GM18508 (cell line): Measurements from ENCODE around the gene SLC25A3.
"Not testable (repeated sequence)": the region's sequence is repeated elsewhere in the genome, so short reads cannot be mapped to it uniquely, and the experiment has no call there.

Experiments
- ATAC-seq: cut with Tn5 transposase; IDR thresholded peaks from one replicate; pipeline ENCODE4 v1.9.1; 2021; ENCODE audit warnings: moderate number of reproducible peaks; ENCODE audit not compliant: insufficient read depth, unreplicated experiment

The SLC25A3 gene

GRCh38 chr12:98594050-98594835 lies 757 bp downstream of the SLC25A3 start:
- no peak for ATAC-seq

GRCh38 chr12:98595243-98595988 lies 1.9 kb downstream of the SLC25A3 start:
- ATAC-seq, result no peak

DNA sequence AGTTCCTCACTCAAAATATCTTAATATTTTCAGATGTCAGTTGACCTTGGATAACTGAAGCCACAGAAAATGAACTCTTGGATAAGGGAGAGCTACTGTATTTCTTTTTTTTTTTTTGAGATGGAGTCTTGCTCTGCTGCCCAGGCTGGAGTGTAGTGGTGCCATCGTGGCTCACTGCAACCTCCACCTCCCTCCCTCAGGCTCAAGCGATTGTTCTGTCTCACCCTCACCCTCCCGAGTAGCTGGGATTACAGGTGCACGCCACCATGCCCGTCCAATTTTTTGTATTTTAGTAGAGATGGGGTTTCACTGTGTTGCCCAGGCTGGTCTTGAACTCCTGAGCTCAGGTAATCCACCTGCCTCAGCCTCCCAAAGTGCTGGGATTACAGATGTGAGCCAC lies 3.8 kb downstream of the SLC25A3 start:
- not testable (repeated sequence) for ATAC-seq

GRCh38 chr12:98601924-98602323 lies 8.4 kb downstream of the SLC25A3 start:
- ATAC-seq, result no peak

- ATAC-seq, result no peak
These were observed 13.0 kb downstream of the SLC25A3 start for GRCh38 chr12:98606359-98606988.

DNA sequence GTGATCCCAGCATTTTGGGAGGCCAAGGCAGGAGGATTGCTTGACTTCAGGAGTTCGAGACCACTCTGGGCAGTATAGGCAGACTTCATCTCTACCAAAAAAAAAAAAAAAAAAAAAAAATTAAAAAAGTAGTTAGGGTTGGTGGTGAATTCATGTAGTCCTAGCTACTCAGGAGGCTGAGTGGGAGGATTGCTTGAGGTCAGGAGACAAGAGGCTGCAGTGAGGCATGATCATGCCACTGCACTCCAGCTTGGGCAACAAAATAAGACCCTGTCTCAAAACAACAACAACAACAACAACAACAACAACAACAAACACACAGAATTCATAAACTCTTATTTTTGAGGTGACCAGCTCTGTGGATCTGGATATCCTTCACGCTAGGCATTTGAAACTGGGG lies 17.1 kb downstream of the SLC25A3 start:
- ATAC-seq, result no peak

- ATAC-seq, result peak; percentile 59
These were observed 19.3 kb downstream of the SLC25A3 start for GRCh38 chr12:98612696-98613334.

GRCh38 chr12:98618952-98619351 lies 25.5 kb downstream of the SLC25A3 start:
- no peak for ATAC-seq

DNA sequence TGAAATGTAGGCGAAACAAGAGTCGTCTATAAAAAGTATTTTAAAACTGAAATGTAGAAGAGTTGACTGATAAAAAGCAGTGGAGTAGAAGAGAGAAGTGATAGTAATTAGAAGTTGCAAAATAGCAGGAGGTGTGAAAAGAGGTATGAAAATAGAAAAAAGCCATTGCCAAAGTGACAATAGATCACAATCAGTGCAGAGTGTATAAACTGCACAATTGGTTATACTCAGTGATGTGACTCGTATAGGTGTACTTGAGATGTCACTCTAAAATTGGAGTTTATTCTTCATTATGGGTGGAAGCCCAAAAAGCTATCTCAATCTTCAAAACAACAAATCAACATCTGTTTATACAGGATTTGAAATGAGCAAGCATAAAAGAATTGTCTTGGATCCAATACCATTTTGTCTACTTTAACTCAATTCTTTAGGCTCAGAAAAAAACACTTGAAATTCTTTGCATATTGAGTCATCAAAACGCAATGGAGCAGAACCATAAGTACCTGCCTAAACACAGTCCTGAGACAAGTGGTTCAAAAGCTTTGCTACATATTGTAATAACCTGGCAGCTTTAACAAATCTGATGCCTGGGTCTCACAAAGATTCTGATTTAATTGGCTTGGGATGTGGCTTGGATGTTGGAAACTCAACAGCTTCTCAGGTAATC lies 42.3 kb downstream of the SLC25A3 start:
- ATAC-seq, result peak; percentile 72

DNA sequence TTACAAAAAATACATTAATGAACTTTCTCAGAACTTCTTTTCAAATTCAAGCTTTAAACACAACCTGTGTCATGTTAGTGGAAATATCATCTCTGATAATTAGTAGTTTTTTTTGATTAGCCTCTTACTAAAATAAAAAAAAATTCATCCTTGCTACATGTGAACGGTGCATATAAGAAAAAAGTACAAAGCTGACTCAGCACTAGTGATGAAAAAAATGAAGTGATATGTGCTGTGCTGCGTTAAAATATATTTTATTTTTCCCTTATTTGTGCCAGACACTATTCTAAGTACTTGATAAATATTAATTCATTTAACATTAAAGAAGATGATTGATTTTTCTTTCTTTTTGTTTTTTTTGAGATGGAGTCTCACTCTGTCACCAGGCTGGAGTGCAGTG lies 43.6 kb downstream of the SLC25A3 start:
- ATAC-seq, result no peak

GRCh38 chr12:98638009-98638408 lies 44.5 kb downstream of the SLC25A3 start:
- no peak for ATAC-seq

DNA sequence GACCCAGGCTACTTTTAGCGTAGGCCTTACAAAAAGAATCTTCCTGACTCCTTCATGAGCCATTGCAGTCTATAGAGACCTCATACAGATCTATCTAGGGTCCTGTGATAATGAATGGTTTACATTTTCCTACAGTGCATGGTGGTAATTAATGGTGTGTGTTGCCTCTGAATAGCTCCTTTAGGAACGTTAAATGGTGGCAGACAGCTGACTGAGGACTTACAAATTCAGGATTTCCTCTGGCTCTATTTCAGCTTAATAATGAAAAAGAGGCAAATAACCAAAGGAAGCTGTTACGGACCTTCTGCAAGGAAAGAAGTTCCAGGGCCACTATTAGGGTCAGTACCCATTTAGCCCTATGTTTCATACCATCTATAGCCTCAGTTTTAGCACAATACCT lies 46.0 kb downstream of the SLC25A3 start:
- no peak for ATAC-seq

DNA sequence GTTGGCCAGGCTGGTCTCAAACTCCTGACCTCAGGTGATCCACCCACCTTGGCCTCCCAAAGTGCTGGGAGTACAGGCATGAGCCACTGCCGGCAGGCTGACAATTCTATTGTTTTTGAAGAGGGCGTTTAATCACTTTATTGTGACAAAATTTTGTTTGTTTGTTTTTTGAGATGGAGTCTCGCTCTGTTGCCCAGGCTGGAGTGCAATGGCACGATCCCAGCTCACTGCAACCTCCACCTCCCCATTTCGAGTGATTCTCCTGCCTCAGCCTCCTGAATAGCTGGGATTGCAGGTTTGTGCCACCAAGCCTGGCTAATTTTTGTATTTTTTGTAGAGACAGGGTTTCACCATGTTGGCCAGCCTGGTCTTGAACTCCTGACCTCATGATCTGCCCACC lies 49.3 kb downstream of the SLC25A3 start:
- not testable (repeated sequence) for ATAC-seq

- peak; percentile 12 for ATAC-seq
These were observed 50.9 kb downstream of the SLC25A3 start for GRCh38 chr12:98644433-98644711.

- ATAC-seq, result peak; percentile 69
These were observed 51.5 kb downstream of the SLC25A3 start, which contains the start of the genes APAF1 and IKBIP for GRCh38 chr12:98644712-98645571. Gene APAF1 (plus strand): TSS chr12:98645290. CDS start chr12:98648360, 3,070 bp downstream. Gene IKBIP (minus strand): TSS chr12:98644788. CDS start chr12:98644701, 87 bp downstream.

DNA sequence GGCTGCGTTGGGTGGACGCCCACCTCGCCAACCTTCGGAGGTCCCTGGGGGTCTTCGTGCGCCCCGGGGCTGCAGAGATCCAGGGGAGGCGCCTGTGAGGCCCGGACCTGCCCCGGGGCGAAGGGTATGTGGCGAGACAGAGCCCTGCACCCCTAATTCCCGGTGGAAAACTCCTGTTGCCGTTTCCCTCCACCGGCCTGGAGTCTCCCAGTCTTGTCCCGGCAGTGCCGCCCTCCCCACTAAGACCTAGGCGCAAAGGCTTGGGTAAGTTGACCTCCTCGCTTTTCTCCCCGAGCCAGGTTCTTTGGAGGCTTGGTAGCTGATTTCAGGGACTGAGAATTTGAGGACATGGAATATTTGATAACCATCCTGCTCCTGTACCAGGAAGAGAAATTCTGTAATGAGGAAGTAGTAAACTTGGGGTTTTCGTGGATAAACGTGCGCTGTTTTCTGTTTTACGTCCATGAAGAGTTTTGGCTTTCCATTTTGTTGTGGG lies 52.1 kb downstream of the SLC25A3 start:
- ATAC-seq, result no peak

GRCh38 chr12:98646294-98647090 lies 53.0 kb downstream of the SLC25A3 start:
- ATAC-seq, result no peak

GRCh38 chr12:98651328-98651727 lies 57.8 kb downstream of the SLC25A3 start:
- no peak for ATAC-seq
